Activated CD8-positive, alpha-beta memory T cell treated with anti-CD3 and anti-CD28 coated beads for 1 hour (primary cell): ENCODE results near the gene EMILIN2.
"Not testable (repeated sequence)": the region's sequence is repeated elsewhere in the genome, so short reads cannot be mapped to it uniquely, and the experiment has no call there.

Source experiments
- DNase-seq, 2 donors: peaks; one replicate each; pipeline ENCODE4 v3.0.0-alpha.2; 2020; ENCODE audit warnings: low read depth in 1 of 2; ENCODE audit errors: extremely low read depth in 1 of 2

EMILIN2 gene

GRCh38 chr18:2846636-2847316, at the start of gene EMILIN2:
TSS of gene EMILIN2 (plus strand) at chr18:2847006. CDS start at chr18:2847189, 183 bp downstream.
- no peak for DNase-seq

GRCh38 chr18:2797951-2798350, 48.9 kb upstream of the EMILIN2 start:
- no peak for DNase-seq

- DNase-seq = no peak
These were observed 47.4 kb upstream of the EMILIN2 start for GRCh38 chr18:2799369-2799768.

- no peak for DNase-seq
These were observed 40.5 kb upstream of the EMILIN2 start for GRCh38 chr18:2805970-2806943.

GRCh38 chr18:2808640-2809039, 38.2 kb upstream of the EMILIN2 start:
- DNase-seq = not testable (repeated sequence)

GRCh38 chr18:2809666-2810183, 37.1 kb upstream of the EMILIN2 start:
- DNase-seq = not testable (repeated sequence)

- DNase-seq = no peak
These were observed 35.4 kb upstream of the EMILIN2 start for GRCh38 chr18:2811416-2811815.

GRCh38 chr18:2814928-2815327, 31.9 kb upstream of the EMILIN2 start:
- DNase-seq = no peak

- DNase-seq = no peak
These were observed 28.5 kb upstream of the EMILIN2 start for GRCh38 chr18:2818281-2818680.

- DNase-seq = no peak
These were observed 25.1 kb upstream of the EMILIN2 start for GRCh38 chr18:2821695-2822094.

- DNase-seq = no peak
These were observed 24.4 kb upstream of the EMILIN2 start for GRCh38 chr18:2822213-2822921.

- DNase-seq = no peak
These were observed 23.6 kb upstream of the EMILIN2 start for GRCh38 chr18:2823202-2823601.

- no peak for DNase-seq
These were observed 22.8 kb upstream of the EMILIN2 start for GRCh38 chr18:2823966-2824365.

GRCh38 chr18:2824865-2825264, 21.9 kb upstream of the EMILIN2 start:
- no peak for DNase-seq

- DNase-seq = no peak
These were observed 21.1 kb upstream of the EMILIN2 start for GRCh38 chr18:2825613-2826175.

- DNase-seq = no peak
These were observed 20.2 kb upstream of the EMILIN2 start for GRCh38 chr18:2826581-2826980.

GRCh38 chr18:2827061-2827460, 19.7 kb upstream of the EMILIN2 start:
- no peak for DNase-seq

GRCh38 chr18:2836118-2836517, 10.7 kb upstream of the EMILIN2 start:
- DNase-seq = not testable (repeated sequence)

GRCh38 chr18:2837290-2837689, 9.5 kb upstream of the EMILIN2 start:
- DNase-seq = not testable (repeated sequence)

GRCh38 chr18:2839202-2839601, 7.6 kb upstream of the EMILIN2 start:
- no peak for DNase-seq

GRCh38 chr18:2840521-2840920, 6.3 kb upstream of the EMILIN2 start:
- DNase-seq = no peak
